Measurements from ENCODE around the gene INTS1.
"Not testable (repeated sequence)": the region's sequence is repeated elsewhere in the genome, so short reads cannot be mapped to it uniquely, and the experiment has no call there.

INTS1 gene

GRCh38 chr7:1523208-1523607 lies 19.0 kb upstream of the INTS1 start:
- no peak for DNase-seq (ENCODE audit: extremely low spot score)
- CTCF ChIA-PET, result no interaction called here
- POLR2A ChIA-PET, result no interaction called here
- TF ChIP-seq CTCF (IDR thresholded peaks at IDR 0.05; ENCODE audit: control extremely low read depth, extremely low read depth, low read depth, missing control alignments), result no peak

GRCh38 chr7:1521456-1521855 lies 17.3 kb upstream of the INTS1 start:
- POLR2A ChIA-PET, result no interaction called here
- no peak for TF ChIP-seq CTCF (IDR thresholded peaks at IDR 0.05; ENCODE audit: control extremely low read depth, extremely low read depth, low read depth, missing control alignments)
- no peak for DNase-seq (ENCODE audit: extremely low spot score)
- CTCF ChIA-PET, result interaction anchor here (0.7 kb wide), 1 partner anchor 8 kb away, joined by 3 read pairs; no protein-coding TSS in a partner anchor

DNA sequence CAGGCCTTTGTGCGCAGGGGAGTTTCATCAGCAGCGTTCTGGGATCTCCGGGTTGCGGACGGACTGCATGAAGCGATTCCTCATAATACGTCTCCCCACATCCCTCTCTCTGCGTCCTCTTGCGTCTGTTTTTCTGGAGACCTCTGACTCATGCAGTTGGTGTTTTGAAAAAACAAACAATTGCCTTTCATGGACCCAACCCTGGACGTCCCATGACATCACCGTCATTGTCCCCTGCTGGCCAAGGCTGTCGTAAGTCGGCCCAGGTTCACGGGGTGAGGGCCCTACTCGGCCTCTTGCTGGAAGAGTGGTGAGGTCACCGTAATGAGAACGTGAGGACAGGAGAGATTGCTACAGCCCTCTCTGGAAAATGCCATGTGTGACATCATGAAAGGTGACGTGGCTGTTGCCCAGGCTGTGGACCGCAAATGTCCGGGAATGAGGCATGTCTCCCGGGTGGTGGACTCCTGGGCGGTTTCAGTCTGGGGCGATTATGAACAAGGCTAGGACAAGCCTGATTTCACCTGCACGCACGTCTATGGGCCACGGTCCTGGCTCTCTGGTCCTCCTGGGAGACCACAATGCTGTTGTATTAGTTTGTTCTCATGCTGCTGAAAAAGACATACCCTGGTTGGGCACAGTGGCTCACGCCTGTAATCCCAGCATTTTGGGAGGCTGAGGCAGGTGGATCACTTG lies 16.5 kb upstream of the INTS1 start:
- TF ChIP-seq CTCF (IDR thresholded peaks at IDR 0.05; ENCODE audit: control extremely low read depth, extremely low read depth, low read depth, missing control alignments), result no peak
- POLR2A ChIA-PET, result no interaction called here

GRCh38 chr7:1519322-1519922 lies 15.2 kb upstream of the INTS1 start:
- CTCF ChIA-PET, result interaction anchor here (0.8 to 1.7 kb wide), 3 partner anchors 9 to 829 kb away, joined by 3 read pairs; no protein-coding TSS in a partner anchor
- DNase-seq (ENCODE audit: extremely low spot score); POLR2A ChIA-PET: not testable (repeated sequence)

More for the DNA sequence above, 16.5 kb upstream of the INTS1 start:
- DNase-seq (ENCODE audit: extremely low spot score), result no peak
- CTCF ChIA-PET, result no interaction called here

- no peak for DNase-seq (ENCODE audit: extremely low spot score)
- ChIA-PET POLR2A (no interaction called here), CTCF (no interaction called here)
- TF ChIP-seq CTCF (IDR thresholded peaks at IDR 0.05; ENCODE audit: control extremely low read depth, extremely low read depth, low read depth, missing control alignments), result no peak
Observed at GRCh38 chr7:1516586-1517251, 12.5 kb upstream of the INTS1 start.

DNA sequence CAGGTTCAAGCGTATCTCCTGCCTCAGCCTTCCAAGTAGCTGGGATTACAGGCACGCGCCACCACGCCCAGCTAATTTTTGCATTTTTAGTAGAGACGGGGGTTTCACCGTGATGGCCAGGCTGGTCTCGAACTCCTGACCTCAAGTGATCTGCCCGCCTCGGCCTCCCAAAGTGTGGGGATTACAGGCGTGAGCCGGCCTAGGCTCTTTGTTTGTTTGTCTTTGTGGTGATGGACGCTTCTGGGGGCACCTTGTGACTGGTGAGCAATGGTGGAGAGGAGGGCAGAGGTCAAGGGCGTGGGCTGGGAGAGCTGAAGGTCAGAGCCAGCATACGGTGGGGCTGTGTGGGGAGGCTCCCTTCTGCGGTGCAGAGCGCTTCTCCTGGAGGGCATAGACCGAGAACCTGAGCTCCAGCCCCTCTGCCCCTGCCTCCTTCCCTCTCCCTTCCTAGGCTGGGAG lies 11.3 kb upstream of the INTS1 start:
- DNase-seq (ENCODE audit: extremely low spot score); POLR2A ChIA-PET: not testable (repeated sequence)
- CTCF ChIA-PET, result interaction anchor here (1.1 to 1.2 kb wide), 2 partner anchors 9 to 10 kb away, joined by 4 to 5 read pairs; no protein-coding TSS in a partner anchor

- ChIA-PET CTCF (interaction anchor here (0.6 to 1.2 kb wide), 3 partner anchors 8 to 10 kb away, joined by 3 to 5 read pairs (median 4); no protein-coding TSS in a partner anchor), POLR2A (interaction anchor here (0.6 kb wide), 1 partner anchor 108 kb away, joined by 13 read pairs; no protein-coding TSS in a partner anchor)
- no peak for DNase-seq (ENCODE audit: extremely low spot score)
- no peak for TF ChIP-seq CTCF (IDR thresholded peaks at IDR 0.05; ENCODE audit: control extremely low read depth, extremely low read depth, low read depth, missing control alignments)
Observed at GRCh38 chr7:1514995-1515401, 10.8 kb upstream of the INTS1 start.

All from GM10248 (cell line).